MM.1S (cell line): ENCODE measurements around the gene CYBRD1.
A peak's percentile ranks its signal among the peaks of the same experiment; 100 is the strongest.

Experiments
- DNase-seq: peaks from one replicate; pipeline ENCODE4 v3.0.0-alpha.2; 2015
- H2AFZ ChIP-seq: fragments of 300-600 bp; sonication (generic); 2 replicates; pipeline ENCODE4 v1.6.0; 2016; ENCODE audit warnings: antibody characterized with exemption, low read length
- H3F3A ChIP-seq: fragments of 300-600 bp; sonication (generic); 2 replicates; pipeline ENCODE4 v1.6.1; 2016; ENCODE audit warnings: mild to moderate bottlenecking, antibody characterized with exemption, low read length, moderate library complexity, mixed read lengths; ENCODE audit not compliant: insufficient read depth
- H3K27ac ChIP-seq: fragments of 300-600 bp; sonication (generic); 2 replicates; pipeline ENCODE4 v1.5.1; 2016; ENCODE audit warnings: mild to moderate bottlenecking, low read length
- H3K27me3 ChIP-seq: fragments of 300-600 bp; sonication (generic); replicated peaks from 2 replicates; pipeline ENCODE4 v1.6.0; 2016; ENCODE audit warnings: low read length; ENCODE audit not compliant: insufficient read depth
- H3K36me3 ChIP-seq: fragments of 300-600 bp; sonication (generic); replicated peaks from 2 replicates; pipeline ENCODE4 v1.6.1; 2016; ENCODE audit warnings: mild to moderate bottlenecking, low read length, mixed read lengths; ENCODE audit not compliant: insufficient read depth
- H3K4me1 ChIP-seq: fragments of 300-600 bp; sonication (generic); 2 replicates; pipeline ENCODE4 v1.6.1; 2016; ENCODE audit warnings: low read length, mixed read lengths
- H3K4me2 ChIP-seq: fragments of 300-600 bp; sonication (generic); 2 replicates; pipeline ENCODE4 v1.6.0; 2016; ENCODE audit warnings: low read depth, low read length
- H3K4me3 ChIP-seq: fragments of 300-600 bp; sonication (generic); 2 replicates; pipeline ENCODE4 v1.5.1; 2016; ENCODE audit warnings: low read length, mixed read lengths
- H3K79me2 ChIP-seq: fragments of 300-600 bp; sonication (generic); 2 replicates; pipeline ENCODE4 v1.6.1; 2016; ENCODE audit warnings: mixed run types, low read length, mixed read lengths
- H3K9ac ChIP-seq: fragments of 300-600 bp; sonication (generic); 2 replicates; pipeline ENCODE4 v1.6.1; 2016; ENCODE audit warnings: low read length, mixed read lengths
- H3K9me2 ChIP-seq: fragments of 300-600 bp; sonication (generic); replicated peaks from 2 replicates; pipeline ENCODE4 v1.6.1; 2016; ENCODE audit warnings: mild to moderate bottlenecking, low read length, mixed read lengths; ENCODE audit not compliant: insufficient read depth
- H3K9me3 ChIP-seq: fragments of 300-600 bp; sonication (generic); replicated peaks from 2 replicates; pipeline ENCODE4 v1.6.1; 2016; ENCODE audit warnings: mild to moderate bottlenecking, low read length, mixed read lengths; ENCODE audit not compliant: insufficient read depth
- H4K20me1 ChIP-seq: fragments of 300-600 bp; sonication (generic); 2 replicates; pipeline ENCODE4 v1.6.1; 2016; ENCODE audit warnings: mild to moderate bottlenecking, low read length, moderate library complexity, mixed read lengths; ENCODE audit not compliant: insufficient read depth
- EZH2 ChIP-seq: fragments of 300-600 bp; sonication (generic); optimal IDR thresholded peaks from 2 replicates; pipeline ENCODE3; 2017; ENCODE audit warnings: low read depth, mild to moderate bottlenecking, antibody characterized with exemption, low read length, mixed read lengths
- EZH2phosphoT487 ChIP-seq: fragments of 300-600 bp; sonication (generic); IDR thresholded peaks from 2 replicates; pipeline ENCODE4 v1.6.1; 2018; ENCODE audit warnings: antibody characterized with exemption, low read length
- TF ChIP-seq, protein P1 (sequence below): fragments of 300-600 bp; sonication (generic); IDR thresholded peaks from 2 replicates; pipeline ENCODE4 v1.5.1; 2016; ENCODE audit warnings: antibody characterized with exemption, low read length, mixed read lengths

Gene CYBRD1, protein sequence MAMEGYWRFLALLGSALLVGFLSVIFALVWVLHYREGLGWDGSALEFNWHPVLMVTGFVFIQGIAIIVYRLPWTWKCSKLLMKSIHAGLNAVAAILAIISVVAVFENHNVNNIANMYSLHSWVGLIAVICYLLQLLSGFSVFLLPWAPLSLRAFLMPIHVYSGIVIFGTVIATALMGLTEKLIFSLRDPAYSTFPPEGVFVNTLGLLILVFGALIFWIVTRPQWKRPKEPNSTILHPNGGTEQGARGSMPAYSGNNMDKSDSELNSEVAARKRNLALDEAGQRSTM

GRCh38 chr2:171522052-171522787 is at the start of gene CYBRD1:
Gene CYBRD1 (plus strand): TSS chr2:171522474. CDS start chr2:171522546, 72 bp downstream.
- H3K36me3 ChIP-seq, result no peaks in the 10 kb centered on the region
- peaks cover 26% of the 10 kb centered on the region for H3K27me3 ChIP-seq
- peak within 1 kb of the TSS; percentile 78 for H3K4me2 ChIP-seq
- no peaks in the 10 kb centered on the region for H3K4me1 ChIP-seq
- no peak within 1 kb of the TSS for H3K27ac ChIP-seq
- no peaks in the 10 kb centered on the region for H3F3A ChIP-seq
- DNase-seq, result no peak
- H2AFZ ChIP-seq, result peak within 1 kb of the TSS; percentile 68
- peak within 1 kb of the TSS; percentile 22; the same call in 1 of the 2 replicates for H3K9ac ChIP-seq
- H3K9me2 ChIP-seq, result no peaks in the 10 kb centered on the region
- peak within 1 kb of the TSS; percentile 71 for H3K4me3 ChIP-seq
- TF ChIP-seq EZH2 (no peak), EZH2phosphoT487 (no peak)
- TF ChIP-seq, protein P1, sequence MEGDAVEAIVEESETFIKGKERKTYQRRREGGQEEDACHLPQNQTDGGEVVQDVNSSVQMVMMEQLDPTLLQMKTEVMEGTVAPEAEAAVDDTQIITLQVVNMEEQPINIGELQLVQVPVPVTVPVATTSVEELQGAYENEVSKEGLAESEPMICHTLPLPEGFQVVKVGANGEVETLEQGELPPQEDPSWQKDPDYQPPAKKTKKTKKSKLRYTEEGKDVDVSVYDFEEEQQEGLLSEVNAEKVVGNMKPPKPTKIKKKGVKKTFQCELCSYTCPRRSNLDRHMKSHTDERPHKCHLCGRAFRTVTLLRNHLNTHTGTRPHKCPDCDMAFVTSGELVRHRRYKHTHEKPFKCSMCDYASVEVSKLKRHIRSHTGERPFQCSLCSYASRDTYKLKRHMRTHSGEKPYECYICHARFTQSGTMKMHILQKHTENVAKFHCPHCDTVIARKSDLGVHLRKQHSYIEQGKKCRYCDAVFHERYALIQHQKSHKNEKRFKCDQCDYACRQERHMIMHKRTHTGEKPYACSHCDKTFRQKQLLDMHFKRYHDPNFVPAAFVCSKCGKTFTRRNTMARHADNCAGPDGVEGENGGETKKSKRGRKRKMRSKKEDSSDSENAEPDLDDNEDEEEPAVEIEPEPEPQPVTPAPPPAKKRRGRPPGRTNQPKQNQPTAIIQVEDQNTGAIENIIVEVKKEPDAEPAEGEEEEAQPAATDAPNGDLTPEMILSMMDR, result no peak
- H3K9me3 ChIP-seq, result no peaks in the 10 kb centered on the region
- H3K79me2 ChIP-seq, result no peaks in the 10 kb centered on the region
- H4K20me1 ChIP-seq, result no peaks in the 10 kb centered on the region

- Histone ChIP-seq H3K9ac (no peak overlapping the region), H3K4me2 (no peak overlapping the region), H3K36me3 (no peaks in the 10 kb centered on the region), H3K9me2 (no peaks in the 10 kb centered on the region), H4K20me1 (no peaks in the 10 kb centered on the region), H3K79me2 (no peaks in the 10 kb centered on the region), H3K27ac (no peak overlapping the region), H3F3A (no peaks in the 10 kb centered on the region), H2AFZ (no peak overlapping the region), H3K27me3 (no peaks in the 10 kb centered on the region), H3K9me3 (no peaks in the 10 kb centered on the region), H3K4me3 (no peak overlapping the region), H3K4me1 (no peaks in the 10 kb centered on the region)
- TF ChIP-seq, protein P1, result no peak
- TF ChIP-seq EZH2phosphoT487, result no peak
- TF ChIP-seq EZH2, result no peak
- DNase-seq, result no peak
Measured at GRCh38 chr2:171475979-171476378, 46.3 kb upstream of the CYBRD1 start.

DNA sequence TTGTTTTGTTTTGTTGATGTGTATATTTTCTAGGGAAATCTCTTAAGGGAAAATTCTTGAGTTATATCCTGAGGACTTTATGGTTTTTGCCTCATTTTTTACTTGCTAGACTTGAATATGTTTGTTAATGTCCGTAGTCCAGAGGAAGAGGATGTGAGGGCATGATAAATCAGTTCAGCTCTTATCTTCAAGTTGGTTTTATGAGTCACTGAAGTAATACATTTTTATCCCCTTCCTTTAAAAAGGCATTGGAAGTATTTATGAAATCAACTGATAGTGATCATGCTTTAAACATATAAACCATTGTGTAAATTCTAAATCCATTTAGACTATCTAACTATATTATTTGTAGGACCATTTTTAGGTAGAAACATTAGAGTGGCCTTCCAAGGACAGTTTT is 43.9 kb upstream of the CYBRD1 start:
- Histone ChIP-seq H4K20me1 (no peaks in the 10 kb centered on the region), H3K4me3 (no peak overlapping the region), H3K27ac (no peak overlapping the region), H3F3A (no peaks in the 10 kb centered on the region), H3K79me2 (no peaks in the 10 kb centered on the region), H3K9ac (no peak overlapping the region), H3K9me3 (no peaks in the 10 kb centered on the region), H3K4me2 (no peak overlapping the region), H3K9me2 (no peaks in the 10 kb centered on the region), H3K36me3 (no peaks in the 10 kb centered on the region), H3K4me1 (peaks cover 7% of the 10 kb centered on the region), H3K27me3 (no peaks in the 10 kb centered on the region), H2AFZ (no peak overlapping the region)
- DNase-seq, result no peak
- TF ChIP-seq, protein P1, result no peak
- TF ChIP-seq EZH2 (no peak), EZH2phosphoT487 (no peak)
